HEK293 (cell line): ENCODE results near the gene MMADHC.

Experiments used
- CTCF ChIA-PET: fragments of 350-600 bp; formaldehyde crosslinking; extraction: SDS; loops from one replicate; lab custom pipeline; 2021; ENCODE audit warnings: antibody characterized with exemption; lab: Yijun Ruan, JAX
- POLR2A ChIA-PET: fragments of 300-600 bp; formaldehyde crosslinking; extraction: SDS; loops from one replicate; lab custom pipeline; 2020; ENCODE audit warnings: antibody characterized with exemption, inconsistent platforms; lab: Yijun Ruan, JAX
- H3K27ac ChIP-seq: fragments of 200-500 bp; sonication (Bioruptor generic); 2 replicates; pipeline ENCODE4 v1.5.1; 2014; ENCODE audit warnings: low read depth, low read length, control low read depth, inconsistent platforms; ENCODE audit errors: extremely low read depth
- H3K36me3 ChIP-seq, 2 experiments: fragments of 200-500 bp in 1 of 2; sonication (Bioruptor generic) in 1 of 2; 1 replicate in 1 of 2; 2 replicates in 1 of 2; pipeline ENCODE4 v1.5.1; 2014 to 2017; ENCODE audit warnings: inconsistent platforms in 2 of 2, low read length in 2 of 2; ENCODE audit not compliant: control insufficient read depth in 2 of 2, insufficient read depth in 1 of 2
- H3K4me1 ChIP-seq: fragments of 200-500 bp; sonication (Bioruptor generic); 2 replicates; pipeline ENCODE4 v1.5.1; 2014; ENCODE audit warnings: mild to moderate bottlenecking, low read length, inconsistent platforms; ENCODE audit not compliant: control insufficient read depth, insufficient read depth
- H3K4me3 ChIP-seq: 2 replicates; pipeline ENCODE4 v1.5.1; 2011; ENCODE audit warnings: low read depth, mild to moderate bottlenecking, control low read depth, low read length, moderate library complexity
- H3K9me3 ChIP-seq: fragments of 200-500 bp; sonication (Bioruptor generic); 2 replicates; pipeline ENCODE4 v1.5.1; 2014; ENCODE audit warnings: low read depth, low read length, inconsistent platforms; ENCODE audit not compliant: control insufficient read depth, insufficient read depth
- GLIS2 ChIP-seq: fragments of 450-650 bp; formaldehyde crosslinking; IDR thresholded peaks from 2 replicates; pipeline ENCODE4 v1.5.1; 2016; ENCODE audit warnings: missing biosample characterization, missing genetic modification characterization
- MZF1 ChIP-seq: fragments of 450-650 bp; formaldehyde crosslinking; IDR thresholded peaks from 2 replicates; pipeline ENCODE4 v1.5.1; 2017; ENCODE audit warnings: missing biosample characterization, missing genetic modification characterization, borderline replicate concordance
- PRDM1 ChIP-seq: fragments of 450-650 bp; formaldehyde crosslinking; IDR thresholded peaks from 2 replicates; pipeline ENCODE4; 2016; ENCODE audit warnings: missing biosample characterization, missing genetic modification characterization
- RBAK ChIP-seq: fragments of 450-650 bp; formaldehyde crosslinking; IDR thresholded peaks from 2 replicates; pipeline ENCODE4 v1.5.1; 2016; ENCODE audit warnings: missing biosample characterization, missing genetic modification characterization
- ZIC2 ChIP-seq: fragments of 450-650 bp; formaldehyde crosslinking; IDR thresholded peaks from 2 replicates; pipeline ENCODE4 v1.5.1; 2016; ENCODE audit warnings: missing biosample characterization, missing genetic modification characterization
- ZNF146 ChIP-seq: fragments of 450-650 bp; formaldehyde crosslinking; IDR thresholded peaks from 2 replicates; pipeline ENCODE4 v1.5.1; 2016; ENCODE audit warnings: missing biosample characterization, missing genetic modification characterization
- ZNF433 ChIP-seq: fragments of 450-650 bp; formaldehyde crosslinking; IDR thresholded peaks from 2 replicates; pipeline ENCODE4 v1.5.1; 2016; ENCODE audit warnings: missing biosample characterization, missing genetic modification characterization, low read depth
- ZNF514 ChIP-seq: fragments of 450-650 bp; formaldehyde crosslinking; IDR thresholded peaks from 2 replicates; pipeline ENCODE4 v1.5.1; 2016; ENCODE audit warnings: missing biosample characterization, missing genetic modification characterization
- ZNF660 ChIP-seq: fragments of 450-650 bp; IDR thresholded peaks from 2 replicates; pipeline ENCODE4 v1.5.1; 2018; ENCODE audit warnings: missing biosample characterization, mild to moderate bottlenecking, missing genetic modification characterization
- ZNF76 ChIP-seq: fragments of 450-650 bp; formaldehyde crosslinking; IDR thresholded peaks from 2 replicates; pipeline ENCODE4; 2016; ENCODE audit warnings: low read depth, missing biosample characterization, missing genetic modification characterization, borderline replicate concordance
- TF ChIP-seq, protein P1 (sequence below): fragments of 450-650 bp; IDR thresholded peaks from 2 replicates; pipeline ENCODE4 v1.5.1; 2018; ENCODE audit warnings: missing biosample characterization, missing genetic modification characterization
- TF ChIP-seq, protein P2 (sequence below): fragments of 450-650 bp; formaldehyde crosslinking; IDR thresholded peaks from 2 replicates; pipeline ENCODE4 v1.5.1; 2017; ENCODE audit warnings: missing biosample characterization, missing genetic modification characterization
- TF ChIP-seq, protein P3 (sequence below): fragments of 450-650 bp; formaldehyde crosslinking; conservative IDR thresholded peaks from 2 replicates; pipeline ENCODE4 v1.5.1; 2016; ENCODE audit warnings: low read depth, missing biosample characterization, missing genetic modification characterization
- TF ChIP-seq, protein P4 (sequence below): fragments of 450-650 bp; formaldehyde crosslinking; IDR thresholded peaks from 2 replicates; pipeline ENCODE4 v1.5.1; 2016; ENCODE audit warnings: missing biosample characterization, missing genetic modification characterization
- TF ChIP-seq, protein P5 (sequence below): fragments of 450-650 bp; formaldehyde crosslinking; IDR thresholded peaks from 2 replicates; pipeline ENCODE4 v1.5.1; 2016; ENCODE audit warnings: missing biosample characterization, missing genetic modification characterization, low read depth
- TF ChIP-seq, protein P6 (sequence below): fragments of 450-650 bp; formaldehyde crosslinking; IDR thresholded peaks from 2 replicates; pipeline ENCODE4 v1.5.1; 2016; ENCODE audit warnings: missing biosample characterization, missing genetic modification characterization

Gene MMADHC

DNA sequence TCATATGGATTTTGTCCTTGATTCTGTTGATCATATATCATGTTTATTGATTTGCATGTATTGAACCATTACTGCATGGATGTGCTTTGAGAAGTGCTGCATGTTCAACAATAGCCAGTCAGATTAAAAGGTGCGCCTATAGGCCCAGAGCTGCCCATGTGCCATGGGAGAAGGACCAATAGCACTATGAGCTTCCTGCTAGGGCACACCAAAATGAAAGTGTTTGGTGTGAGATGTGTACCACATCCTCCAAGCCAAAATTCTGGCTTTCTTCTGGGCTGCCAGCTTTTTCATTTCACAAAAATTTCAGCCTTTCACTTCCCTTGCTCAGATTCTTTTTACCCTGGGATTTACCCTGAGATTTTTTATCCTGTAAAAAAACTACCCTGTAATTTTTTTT, 34.8 kb upstream of the MMADHC start (continued):
- TF ChIP-seq MZF1 (tag by site-specific recombination) (no peak), ZNF514 (tag by site-specific recombination) (no peak), RBAK (tag by site-specific recombination) (no peak), PRDM1 (tag by site-specific recombination) (no peak)
- TF ChIP-seq, protein P1, sequence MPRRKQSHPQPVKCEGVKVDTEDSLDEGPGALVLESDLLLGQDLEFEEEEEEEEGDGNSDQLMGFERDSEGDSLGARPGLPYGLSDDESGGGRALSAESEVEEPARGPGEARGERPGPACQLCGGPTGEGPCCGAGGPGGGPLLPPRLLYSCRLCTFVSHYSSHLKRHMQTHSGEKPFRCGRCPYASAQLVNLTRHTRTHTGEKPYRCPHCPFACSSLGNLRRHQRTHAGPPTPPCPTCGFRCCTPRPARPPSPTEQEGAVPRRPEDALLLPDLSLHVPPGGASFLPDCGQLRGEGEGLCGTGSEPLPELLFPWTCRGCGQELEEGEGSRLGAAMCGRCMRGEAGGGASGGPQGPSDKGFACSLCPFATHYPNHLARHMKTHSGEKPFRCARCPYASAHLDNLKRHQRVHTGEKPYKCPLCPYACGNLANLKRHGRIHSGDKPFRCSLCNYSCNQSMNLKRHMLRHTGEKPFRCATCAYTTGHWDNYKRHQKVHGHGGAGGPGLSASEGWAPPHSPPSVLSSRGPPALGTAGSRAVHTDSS (tag by site-specific recombination): no peak

DNA sequence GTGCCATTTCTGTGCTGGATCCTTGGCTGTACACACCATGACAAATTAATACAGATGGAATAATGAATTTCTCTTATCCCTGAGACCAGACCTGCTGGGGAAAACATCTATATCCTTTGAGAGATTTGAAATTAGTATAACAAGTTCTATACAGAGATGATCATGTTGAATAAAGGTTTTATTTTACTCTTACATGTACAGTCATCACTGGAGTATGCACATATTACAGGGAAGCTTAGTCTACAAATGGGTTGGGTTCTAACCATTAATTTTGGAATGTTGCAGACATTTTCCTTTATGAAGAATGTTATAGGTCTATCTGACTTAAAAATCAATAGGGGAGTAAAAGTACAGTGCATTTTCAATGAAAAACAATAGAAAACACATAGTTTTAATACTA, 29.9 kb upstream of the MMADHC start:
- ChIA-PET CTCF (no interaction called here), POLR2A (no interaction called here)
- Histone ChIP-seq H3K27ac (no peak overlapping the region), H3K4me3 (no peak overlapping the region), H3K4me1 (no peaks in the 10 kb centered on the region), H3K36me3 (no peaks in the 10 kb centered on the region), H3K9me3 (no peaks in the 10 kb centered on the region)
- TF ChIP-seq GLIS2 (tag by site-specific recombination) (no peak), ZNF660 (tag by site-specific recombination) (no peak)
- TF ChIP-seq, protein P2, sequence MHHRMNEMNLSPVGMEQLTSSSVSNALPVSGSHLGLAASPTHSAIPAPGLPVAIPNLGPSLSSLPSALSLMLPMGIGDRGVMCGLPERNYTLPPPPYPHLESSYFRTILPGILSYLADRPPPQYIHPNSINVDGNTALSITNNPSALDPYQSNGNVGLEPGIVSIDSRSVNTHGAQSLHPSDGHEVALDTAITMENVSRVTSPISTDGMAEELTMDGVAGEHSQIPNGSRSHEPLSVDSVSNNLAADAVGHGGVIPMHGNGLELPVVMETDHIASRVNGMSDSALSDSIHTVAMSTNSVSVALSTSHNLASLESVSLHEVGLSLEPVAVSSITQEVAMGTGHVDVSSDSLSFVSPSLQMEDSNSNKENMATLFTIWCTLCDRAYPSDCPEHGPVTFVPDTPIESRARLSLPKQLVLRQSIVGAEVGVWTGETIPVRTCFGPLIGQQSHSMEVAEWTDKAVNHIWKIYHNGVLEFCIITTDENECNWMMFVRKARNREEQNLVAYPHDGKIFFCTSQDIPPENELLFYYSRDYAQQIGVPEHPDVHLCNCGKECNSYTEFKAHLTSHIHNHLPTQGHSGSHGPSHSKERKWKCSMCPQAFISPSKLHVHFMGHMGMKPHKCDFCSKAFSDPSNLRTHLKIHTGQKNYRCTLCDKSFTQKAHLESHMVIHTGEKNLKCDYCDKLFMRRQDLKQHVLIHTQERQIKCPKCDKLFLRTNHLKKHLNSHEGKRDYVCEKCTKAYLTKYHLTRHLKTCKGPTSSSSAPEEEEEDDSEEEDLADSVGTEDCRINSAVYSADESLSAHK: no peak
- TF ChIP-seq, protein P3, sequence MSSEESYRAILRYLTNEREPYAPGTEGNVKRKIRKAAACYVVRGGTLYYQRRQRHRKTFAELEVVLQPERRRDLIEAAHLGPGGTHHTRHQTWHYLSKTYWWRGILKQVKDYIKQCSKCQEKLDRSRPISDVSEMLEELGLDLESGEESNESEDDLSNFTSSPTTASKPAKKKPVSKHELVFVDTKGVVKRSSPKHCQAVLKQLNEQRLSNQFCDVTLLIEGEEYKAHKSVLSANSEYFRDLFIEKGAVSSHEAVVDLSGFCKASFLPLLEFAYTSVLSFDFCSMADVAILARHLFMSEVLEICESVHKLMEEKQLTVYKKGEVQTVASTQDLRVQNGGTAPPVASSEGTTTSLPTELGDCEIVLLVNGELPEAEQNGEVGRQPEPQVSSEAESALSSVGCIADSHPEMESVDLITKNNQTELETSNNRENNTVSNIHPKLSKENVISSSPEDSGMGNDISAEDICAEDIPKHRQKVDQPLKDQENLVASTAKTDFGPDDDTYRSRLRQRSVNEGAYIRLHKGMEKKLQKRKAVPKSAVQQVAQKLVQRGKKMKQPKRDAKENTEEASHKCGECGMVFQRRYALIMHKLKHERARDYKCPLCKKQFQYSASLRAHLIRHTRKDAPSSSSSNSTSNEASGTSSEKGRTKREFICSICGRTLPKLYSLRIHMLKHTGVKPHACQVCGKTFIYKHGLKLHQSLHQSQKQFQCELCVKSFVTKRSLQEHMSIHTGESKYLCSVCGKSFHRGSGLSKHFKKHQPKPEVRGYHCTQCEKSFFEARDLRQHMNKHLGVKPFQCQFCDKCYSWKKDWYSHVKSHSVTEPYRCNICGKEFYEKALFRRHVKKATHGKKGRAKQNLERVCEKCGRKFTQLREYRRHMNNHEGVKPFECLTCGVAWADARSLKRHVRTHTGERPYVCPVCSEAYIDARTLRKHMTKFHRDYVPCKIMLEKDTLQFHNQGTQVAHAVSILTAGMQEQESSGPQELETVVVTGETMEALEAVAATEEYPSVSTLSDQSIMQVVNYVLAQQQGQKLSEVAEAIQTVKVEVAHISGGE (tag by site-specific recombination): no peak

DNA sequence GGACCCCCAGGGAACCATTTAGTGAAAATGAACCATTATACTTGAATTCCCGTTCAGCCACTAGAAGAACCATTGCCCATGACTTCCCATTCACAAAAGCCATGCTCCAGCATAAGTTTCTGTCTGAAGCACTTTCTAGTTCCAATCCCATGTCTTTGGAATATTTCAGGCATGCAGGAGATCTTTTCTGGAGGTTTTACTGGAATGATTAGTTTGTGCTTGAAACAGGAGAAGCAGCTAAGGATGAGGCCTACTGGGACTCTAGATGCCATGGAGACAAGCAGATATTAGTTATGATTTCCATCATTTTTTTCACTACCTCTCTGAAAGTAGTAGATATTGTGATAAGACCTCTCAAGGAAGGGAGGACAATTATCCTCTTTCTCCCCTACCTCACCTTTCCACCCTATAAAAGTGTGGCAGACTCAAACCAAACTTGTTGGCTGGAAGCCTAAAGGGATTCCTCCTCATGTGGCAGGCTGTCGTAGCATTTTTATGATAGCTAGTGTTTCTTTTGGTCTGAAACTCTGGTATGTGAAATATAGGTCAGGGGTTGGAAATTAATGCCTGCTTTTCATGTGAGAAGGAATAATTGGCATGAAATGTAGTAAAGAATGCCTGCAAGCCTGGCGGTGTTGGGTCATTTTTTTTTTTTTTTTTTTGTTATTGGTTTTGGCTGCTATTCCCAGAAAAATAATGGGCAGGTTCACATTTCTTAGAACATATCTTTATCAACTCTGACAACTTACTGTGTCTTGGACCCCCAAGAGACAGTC, 29.3 kb upstream of the MMADHC start:
- POLR2A ChIA-PET: no interaction called here
- CTCF ChIA-PET: no interaction called here
- no peaks in the 10 kb centered on the region for H3K4me1 ChIP-seq
- TF ChIP-seq, protein P4, sequence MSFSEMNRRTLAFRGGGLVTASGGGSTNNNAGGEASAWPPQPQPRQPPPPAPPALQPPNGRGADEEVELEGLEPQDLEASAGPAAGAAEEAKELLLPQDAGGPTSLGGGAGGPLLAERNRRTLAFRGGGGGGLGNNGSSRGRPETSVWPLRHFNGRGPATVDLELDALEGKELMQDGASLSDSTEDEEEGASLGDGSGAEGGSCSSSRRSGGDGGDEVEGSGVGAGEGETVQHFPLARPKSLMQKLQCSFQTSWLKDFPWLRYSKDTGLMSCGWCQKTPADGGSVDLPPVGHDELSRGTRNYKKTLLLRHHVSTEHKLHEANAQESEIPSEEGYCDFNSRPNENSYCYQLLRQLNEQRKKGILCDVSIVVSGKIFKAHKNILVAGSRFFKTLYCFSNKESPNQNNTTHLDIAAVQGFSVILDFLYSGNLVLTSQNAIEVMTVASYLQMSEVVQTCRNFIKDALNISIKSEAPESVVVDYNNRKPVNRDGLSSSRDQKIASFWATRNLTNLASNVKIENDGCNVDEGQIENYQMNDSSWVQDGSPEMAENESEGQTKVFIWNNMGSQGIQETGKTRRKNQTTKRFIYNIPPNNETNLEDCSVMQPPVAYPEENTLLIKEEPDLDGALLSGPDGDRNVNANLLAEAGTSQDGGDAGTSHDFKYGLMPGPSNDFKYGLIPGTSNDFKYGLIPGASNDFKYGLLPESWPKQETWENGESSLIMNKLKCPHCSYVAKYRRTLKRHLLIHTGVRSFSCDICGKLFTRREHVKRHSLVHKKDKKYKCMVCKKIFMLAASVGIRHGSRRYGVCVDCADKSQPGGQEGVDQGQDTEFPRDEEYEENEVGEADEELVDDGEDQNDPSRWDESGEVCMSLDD (tag by site-specific recombination): no peak
- TF ChIP-seq ZNF433 (no peak), ZIC2 (no peak), ZNF146 (tag by site-specific recombination) (no peak), ZNF76 (tag by site-specific recombination) (no peak)
- TF ChIP-seq, protein P5, sequence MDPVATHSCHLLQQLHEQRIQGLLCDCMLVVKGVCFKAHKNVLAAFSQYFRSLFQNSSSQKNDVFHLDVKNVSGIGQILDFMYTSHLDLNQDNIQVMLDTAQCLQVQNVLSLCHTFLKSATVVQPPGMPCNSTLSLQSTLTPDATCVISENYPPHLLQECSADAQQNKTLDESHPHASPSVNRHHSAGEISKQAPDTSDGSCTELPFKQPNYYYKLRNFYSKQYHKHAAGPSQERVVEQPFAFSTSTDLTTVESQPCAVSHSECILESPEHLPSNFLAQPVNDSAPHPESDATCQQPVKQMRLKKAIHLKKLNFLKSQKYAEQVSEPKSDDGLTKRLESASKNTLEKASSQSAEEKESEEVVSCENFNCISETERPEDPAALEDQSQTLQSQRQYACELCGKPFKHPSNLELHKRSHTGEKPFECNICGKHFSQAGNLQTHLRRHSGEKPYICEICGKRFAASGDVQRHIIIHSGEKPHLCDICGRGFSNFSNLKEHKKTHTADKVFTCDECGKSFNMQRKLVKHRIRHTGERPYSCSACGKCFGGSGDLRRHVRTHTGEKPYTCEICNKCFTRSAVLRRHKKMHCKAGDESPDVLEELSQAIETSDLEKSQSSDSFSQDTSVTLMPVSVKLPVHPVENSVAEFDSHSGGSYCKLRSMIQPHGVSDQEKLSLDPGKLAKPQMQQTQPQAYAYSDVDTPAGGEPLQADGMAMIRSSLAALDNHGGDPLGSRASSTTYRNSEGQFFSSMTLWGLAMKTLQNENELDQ: no peak
- TF ChIP-seq, protein P6, sequence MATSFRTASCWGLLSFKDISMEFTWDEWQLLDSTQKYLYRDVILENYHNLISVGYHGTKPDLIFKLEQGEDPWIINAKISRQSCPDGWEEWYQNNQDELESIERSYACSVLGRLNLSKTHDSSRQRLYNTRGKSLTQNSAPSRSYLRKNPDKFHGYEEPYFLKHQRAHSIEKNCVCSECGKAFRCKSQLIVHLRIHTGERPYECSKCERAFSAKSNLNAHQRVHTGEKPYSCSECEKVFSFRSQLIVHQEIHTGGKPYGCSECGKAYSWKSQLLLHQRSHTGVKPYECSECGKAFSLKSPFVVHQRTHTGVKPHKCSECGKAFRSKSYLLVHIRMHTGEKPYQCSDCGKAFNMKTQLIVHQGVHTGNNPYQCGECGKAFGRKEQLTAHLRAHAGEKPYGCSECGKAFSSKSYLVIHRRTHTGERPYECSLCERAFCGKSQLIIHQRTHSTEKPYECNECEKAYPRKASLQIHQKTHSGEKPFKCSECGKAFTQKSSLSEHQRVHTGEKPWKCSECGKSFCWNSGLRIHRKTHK (tag by site-specific recombination): no peak

More for the DNA sequence above, 29.3 kb upstream of the MMADHC start:
- Histone ChIP-seq H3K27ac (no peak overlapping the region), H3K9me3 (no peaks in the 10 kb centered on the region), H3K4me3 (no peak overlapping the region), H3K36me3 (no peaks in the 10 kb centered on the region)
